Rectal smooth muscle tissue (tissue), 1 donor: Measurements from ENCODE around the gene DCC.

Experiments
- H3K27ac ChIP-seq: one replicate; pipeline ENCODE4 v1.7.0; 2013; ENCODE audit warnings: low read depth, low read length, inconsistent platforms
- H3K27me3 ChIP-seq: one replicate; pipeline ENCODE4 v1.7.0; 2013; ENCODE audit warnings: low read length; ENCODE audit not compliant: control insufficient read depth, insufficient read depth
- H3K36me3 ChIP-seq: one replicate; pipeline ENCODE4 v1.7.0; 2013; ENCODE audit warnings: low read length; ENCODE audit not compliant: control insufficient read depth, insufficient read depth
- H3K4me1 ChIP-seq: one replicate; pipeline ENCODE4 v1.7.0; 2013; ENCODE audit warnings: low read length; ENCODE audit not compliant: control insufficient read depth, insufficient read depth
- H3K4me3 ChIP-seq: one replicate; pipeline ENCODE4 v1.7.0; 2013; ENCODE audit warnings: low read length
- H3K9ac ChIP-seq: one replicate; pipeline ENCODE4 v1.7.0; 2013; ENCODE audit warnings: low read length

The DCC gene

GRCh38 chr18:52596748-52597435 lies 256.9 kb downstream of the DCC start:
- no peaks in the 10 kb centered on the region for H3K4me1 ChIP-seq

GRCh38 chr18:52598921-52599320 lies 258.9 kb downstream of the DCC start:
- H3K27me3 ChIP-seq = no peaks in the 10 kb centered on the region
- H3K36me3 ChIP-seq = no peaks in the 10 kb centered on the region

More at GRCh38 chr18:52596748-52597435, 256.9 kb downstream of the DCC start:
- Histone ChIP-seq H3K27me3 (no peaks in the 10 kb centered on the region), H3K36me3 (no peaks in the 10 kb centered on the region), H3K27ac (no peak overlapping the region), H3K9ac (no peak overlapping the region), H3K4me3 (no peak overlapping the region)

GRCh38 chr18:52602820-52603219 lies 262.8 kb downstream of the DCC start:
- no peaks in the 10 kb centered on the region for H3K27me3 ChIP-seq
- no peak overlapping the region for H3K9ac ChIP-seq
- H3K4me3 ChIP-seq = no peak overlapping the region
- no peak overlapping the region for H3K27ac ChIP-seq
- H3K4me1 ChIP-seq = no peaks in the 10 kb centered on the region
- H3K36me3 ChIP-seq = no peaks in the 10 kb centered on the region

More at GRCh38 chr18:52598921-52599320, 258.9 kb downstream of the DCC start:
- H3K27ac ChIP-seq = no peak overlapping the region
- no peak overlapping the region for H3K9ac ChIP-seq
- H3K4me3 ChIP-seq = no peak overlapping the region
- no peaks in the 10 kb centered on the region for H3K4me1 ChIP-seq

- Histone ChIP-seq H3K4me1 (no peaks in the 10 kb centered on the region), H3K9ac (no peak overlapping the region), H3K27me3 (no peaks in the 10 kb centered on the region), H3K4me3 (no peak overlapping the region), H3K36me3 (no peaks in the 10 kb centered on the region), H3K27ac (no peak overlapping the region)
Measured at GRCh38 chr18:52605345-52605744, 265.3 kb downstream of the DCC start.

- H3K4me1 ChIP-seq = no peaks in the 10 kb centered on the region
- H3K27ac ChIP-seq = no peak overlapping the region
- H3K9ac ChIP-seq = no peak overlapping the region
- no peak overlapping the region for H3K4me3 ChIP-seq
- no peaks in the 10 kb centered on the region for H3K36me3 ChIP-seq
- H3K27me3 ChIP-seq = no peaks in the 10 kb centered on the region
Measured at GRCh38 chr18:52607985-52608384, 268.0 kb downstream of the DCC start.

DNA sequence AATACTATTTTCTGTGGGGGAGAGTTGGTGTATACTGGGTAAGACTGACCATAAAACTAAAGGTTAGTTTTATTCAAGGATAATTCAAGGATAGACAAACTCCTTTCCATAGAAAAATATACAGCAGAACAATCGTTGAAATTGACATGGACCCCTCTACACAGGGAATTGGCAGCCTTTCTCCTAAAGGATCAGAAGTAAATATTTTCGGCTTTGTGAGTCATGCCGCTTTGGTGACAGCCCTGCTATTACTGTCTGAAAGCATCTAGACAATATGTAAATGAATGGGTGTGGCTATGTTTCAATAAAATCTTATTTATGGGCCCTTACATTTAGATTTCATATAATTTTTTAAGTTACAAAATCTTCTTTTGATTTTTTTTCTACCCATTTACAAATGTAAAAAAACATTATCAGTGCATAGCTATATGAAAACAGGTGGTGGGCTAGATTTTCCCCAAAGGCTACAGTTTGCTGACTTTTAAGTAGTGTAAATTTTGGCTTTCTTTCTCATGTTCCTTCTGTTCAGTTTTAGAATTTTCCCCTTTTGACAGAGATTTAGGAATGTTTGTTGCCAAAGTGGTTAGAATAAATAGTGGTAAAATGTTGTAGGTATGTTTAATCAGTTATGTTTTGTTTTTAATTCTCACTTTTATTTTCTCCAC lies 270.6 kb downstream of the DCC start:
- no peak overlapping the region for H3K4me3 ChIP-seq
- no peaks in the 10 kb centered on the region for H3K36me3 ChIP-seq
- no peak overlapping the region for H3K27ac ChIP-seq
- no peaks in the 10 kb centered on the region for H3K4me1 ChIP-seq
- no peak overlapping the region for H3K9ac ChIP-seq
- H3K27me3 ChIP-seq = no peaks in the 10 kb centered on the region

DNA sequence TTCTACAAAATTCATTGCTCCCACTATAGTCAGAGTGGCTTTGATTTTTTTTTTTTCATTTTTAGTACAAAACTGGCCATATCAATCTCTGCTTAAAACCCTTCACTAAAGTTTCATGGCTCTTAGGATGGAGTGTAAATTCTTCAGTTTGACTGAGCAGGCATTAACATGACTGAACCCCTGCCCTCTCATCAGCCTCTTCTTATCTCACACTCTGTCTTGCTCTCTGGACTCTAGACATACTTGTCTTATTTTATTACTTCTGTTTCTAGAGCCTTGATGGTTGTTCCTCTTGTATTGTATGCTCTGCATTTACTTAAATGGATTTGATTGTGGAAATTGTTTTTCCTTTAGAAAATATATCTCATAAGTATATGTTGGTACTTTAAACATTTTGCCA lies 272.4 kb downstream of the DCC start:
- H3K4me3 ChIP-seq = no peak overlapping the region
- H3K4me1 ChIP-seq = no peaks in the 10 kb centered on the region
- H3K36me3 ChIP-seq = no peaks in the 10 kb centered on the region
- H3K27ac ChIP-seq = no peak overlapping the region
- H3K9ac ChIP-seq = no peak overlapping the region
- no peaks in the 10 kb centered on the region for H3K27me3 ChIP-seq

DNA sequence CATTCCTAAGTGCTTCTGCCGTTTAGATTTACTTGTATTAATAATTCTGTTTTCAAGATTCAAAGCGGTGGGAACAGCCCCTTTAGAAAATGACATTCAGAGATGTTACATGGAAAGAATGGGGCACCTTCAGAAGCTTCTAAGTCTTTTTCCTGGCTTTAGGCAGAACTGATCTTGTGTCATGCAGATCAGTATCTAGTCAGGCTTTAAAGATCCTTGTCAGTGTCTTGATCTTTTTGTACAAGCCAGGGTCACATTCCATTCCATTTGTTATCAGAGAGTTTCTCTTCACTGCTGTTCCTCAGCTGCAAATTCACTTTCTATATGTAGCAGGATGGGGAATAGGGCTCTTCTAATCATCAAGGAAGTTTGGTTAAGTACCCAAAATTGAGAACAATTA lies 275.3 kb downstream of the DCC start:
- H3K9ac ChIP-seq = no peak overlapping the region
- H3K27ac ChIP-seq = no peak overlapping the region
- H3K4me3 ChIP-seq = no peak overlapping the region
- no peaks in the 10 kb centered on the region for H3K36me3 ChIP-seq
- H3K27me3 ChIP-seq = no peaks in the 10 kb centered on the region
- H3K4me1 ChIP-seq = no peaks in the 10 kb centered on the region

DNA sequence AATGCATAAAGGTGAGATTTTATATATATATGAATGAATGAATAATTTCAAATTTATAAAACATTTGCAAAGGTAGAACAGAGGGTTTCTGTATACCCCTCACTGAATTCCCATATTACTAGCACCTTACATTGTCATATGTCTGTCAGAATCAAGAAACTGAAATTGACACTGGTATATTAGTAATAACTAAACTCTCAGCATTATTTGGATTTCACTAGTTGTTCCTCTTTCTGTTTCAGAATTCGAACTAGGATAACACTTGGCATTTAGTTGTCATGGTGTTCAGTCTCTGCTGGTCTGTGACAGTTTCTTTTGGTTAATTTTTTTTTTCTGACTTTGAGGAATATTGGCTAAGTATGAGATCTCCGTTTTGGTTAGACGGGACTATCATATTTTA lies 275.9 kb downstream of the DCC start:
- Histone ChIP-seq H3K4me1 (no peaks in the 10 kb centered on the region), H3K4me3 (no peak overlapping the region), H3K9ac (no peak overlapping the region), H3K36me3 (no peaks in the 10 kb centered on the region), H3K27me3 (no peaks in the 10 kb centered on the region), H3K27ac (no peak overlapping the region)

DNA sequence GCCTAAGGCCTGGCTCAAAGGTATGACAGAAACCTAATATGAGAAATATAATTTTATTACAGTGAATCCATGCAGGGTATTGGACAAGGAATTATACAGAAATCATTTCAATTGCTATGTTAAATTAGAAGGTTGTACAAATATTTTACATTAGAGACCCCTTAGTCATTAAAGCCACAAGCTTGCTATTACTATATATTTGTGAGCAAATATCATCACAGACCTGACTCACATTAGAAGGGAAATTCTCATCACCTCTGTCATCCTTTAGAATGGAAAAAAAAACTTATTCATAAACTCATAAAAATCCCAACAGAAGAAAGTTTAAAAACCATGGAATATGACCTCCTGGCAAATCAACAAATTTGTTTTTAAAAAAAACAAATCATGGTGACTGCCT lies 277.9 kb downstream of the DCC start:
- no peaks in the 10 kb centered on the region for H3K27me3 ChIP-seq
- H3K27ac ChIP-seq = no peak overlapping the region
- no peak overlapping the region for H3K4me3 ChIP-seq
- no peak overlapping the region for H3K9ac ChIP-seq
- H3K4me1 ChIP-seq = no peaks in the 10 kb centered on the region
- H3K36me3 ChIP-seq = no peaks in the 10 kb centered on the region

- Histone ChIP-seq H3K9ac (no peak overlapping the region), H3K4me1 (no peaks in the 10 kb centered on the region), H3K36me3 (no peaks in the 10 kb centered on the region), H3K27ac (no peak overlapping the region), H3K27me3 (no peaks in the 10 kb centered on the region), H3K4me3 (no peak overlapping the region)
Measured at GRCh38 chr18:52620926-52621439, 281.0 kb downstream of the DCC start.

DNA sequence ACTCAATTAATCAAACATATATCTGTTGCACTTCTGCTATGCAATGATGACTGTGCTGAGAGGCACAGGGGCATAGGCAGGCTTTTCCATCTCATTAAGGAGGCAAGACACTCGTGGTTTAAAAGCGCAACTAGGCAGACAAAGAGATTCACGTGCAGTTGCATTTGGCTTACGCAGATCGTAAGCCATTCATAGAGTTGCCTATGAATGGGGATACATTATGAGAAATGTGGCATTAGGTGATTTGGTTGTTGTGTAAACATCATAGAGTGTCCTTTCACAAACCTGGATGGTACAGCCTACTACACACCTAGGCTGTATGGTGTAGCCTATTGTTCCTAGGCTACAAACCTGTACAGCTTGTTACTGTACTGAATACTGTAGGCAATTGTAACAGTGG lies 284.7 kb downstream of the DCC start:
- no peaks in the 10 kb centered on the region for H3K27me3 ChIP-seq
- no peak overlapping the region for H3K4me3 ChIP-seq
- H3K4me1 ChIP-seq = no peaks in the 10 kb centered on the region
- no peak overlapping the region for H3K27ac ChIP-seq
- no peaks in the 10 kb centered on the region for H3K36me3 ChIP-seq
- H3K9ac ChIP-seq = no peak overlapping the region

DNA sequence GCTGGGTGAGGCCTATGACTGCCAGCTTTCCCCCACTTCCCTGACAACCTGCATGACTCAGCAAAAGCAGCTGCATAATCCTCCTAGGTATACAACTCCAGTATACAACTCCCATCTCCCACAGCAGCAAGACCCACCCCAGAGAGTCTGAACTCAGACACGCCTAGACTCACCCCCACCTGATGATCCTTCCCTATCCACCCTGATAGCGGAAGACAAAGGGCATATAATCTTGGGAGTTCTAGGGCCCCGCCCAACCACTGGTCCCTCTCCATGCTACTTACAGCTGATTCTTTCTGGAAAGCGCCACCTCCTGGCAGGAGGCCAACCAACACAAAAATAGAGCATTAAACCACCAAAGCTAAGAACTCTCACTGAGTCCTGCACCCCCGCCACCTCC lies 296.5 kb downstream of the DCC start:
- Histone ChIP-seq H3K27me3 (no peaks in the 10 kb centered on the region), H3K4me3 (no peak overlapping the region), H3K4me1 (no peaks in the 10 kb centered on the region), H3K36me3 (no peaks in the 10 kb centered on the region), H3K27ac (no peak overlapping the region), H3K9ac (no peak overlapping the region)
